GM12878 (cell line): ENCODE measurements around the gene C1QTNF9. TPM values are rescaled to one million over a fixed set of nuclear protein-coding genes. Genes with fewer than 3 reads are reported as not detected.

Source experiments
- BRCA1 ChIP-seq: IDR thresholded peaks from 2 replicates; pipeline ENCODE4 v1.6.1; 2011; ENCODE audit warnings: low read depth, low read length, improper control_type of control experiment
- EZH2 ChIP-seq: IDR thresholded peaks from 2 replicates; pipeline ENCODE4 v1.6.1; 2012; ENCODE audit warnings: low read depth, mild to moderate bottlenecking, control low read depth, inconsistent platforms, low read length, borderline replicate concordance; ENCODE audit not compliant: control insufficient read depth
- FOXM1 ChIP-seq: IDR thresholded peaks from 2 replicates; pipeline ENCODE4 v1.6.1; 2012; ENCODE audit warnings: low read depth, mild to moderate bottlenecking, inconsistent platforms, low read length, moderate library complexity
- HCFC1 ChIP-seq: fragments of 150-350 bp; IDR thresholded peaks from 2 replicates; pipeline ENCODE4 v1.6.1; 2014; ENCODE audit warnings: low read length
- JUNB ChIP-seq: IDR thresholded peaks from 2 replicates; pipeline ENCODE4 v1.6.1; 2016; ENCODE audit warnings: antibody characterized with exemption, mild to moderate bottlenecking
- KDM1A ChIP-seq: fragments of 200-600 bp; sonication (generic); IDR thresholded peaks from 2 replicates; pipeline ENCODE4 v1.6.1; 2016; ENCODE audit warnings: borderline replicate concordance
- KLF5 ChIP-seq: fragments of 450-650 bp; IDR thresholded peaks from 2 replicates; pipeline ENCODE4 v1.6.1; 2014; ENCODE audit warnings: mild to moderate bottlenecking; ENCODE audit not compliant: partially characterized antibody
- NBN ChIP-seq: fragments of 450-650 bp; IDR thresholded peaks from 2 replicates; pipeline ENCODE4 v1.6.1; 2016
- RUNX3 ChIP-seq: IDR thresholded peaks from 2 replicates; pipeline ENCODE4 v1.6.1; 2012; ENCODE audit warnings: low read length, inconsistent platforms
- SRF ChIP-seq, 2 experiments: IDR thresholded peaks; 2 replicates each; pipeline ENCODE4 v1.6.1; 2011; ENCODE audit warnings: low read depth in 2 of 2, low read length in 2 of 2, mild to moderate bottlenecking in 1 of 2, moderate library complexity in 1 of 2
- YBX1 ChIP-seq: fragments of 450-650 bp; IDR thresholded peaks from 2 replicates; pipeline ENCODE4 v1.6.1; 2016; ENCODE audit warnings: antibody characterized with exemption
- ZZZ3 ChIP-seq: IDR thresholded peaks from 2 replicates; pipeline ENCODE4 v1.6.1; 2011; ENCODE audit warnings: low read depth; ENCODE audit not compliant: control insufficient read depth, insufficient read length
- polyA plus RNA-seq, 11 experiments: library from polyadenylated mRNA; depleted of rRNA in 4 of 11; unstranded in 6 of 11; stranded (reverse) in 5 of 11; fragments of >200 nt; fragmentation: Nextera tagmentation in 4 of 11; fragmentation: Illumina TruSeq in 1 of 11; extraction: Ambion mirVana in 4 of 11; extraction: Trizol in 1 of 11; gene quantifications; 1 replicate in 1 of 11; 2 replicates in 10 of 11; pipeline versions ENCODE4 v1.2.1 to v1.2.3, GENCODE V29; 2011 to 2016; ENCODE audit warnings: inconsistent platforms in 2 of 11, missing spikeins in 2 of 11, low read depth in 1 of 11
- total RNA-seq, 4 experiments: library from RNA; depleted of rRNA in 3 of 4; stranded (reverse); fragments of >200 nt in 3 of 4; fragmentation: Illumina TruSeq in 1 of 4; extraction: Trizol in 1 of 4; gene quantifications; 2 replicates each; pipeline versions ENCODE4 v1.2.1 to v1.2.3, GENCODE V29; 2013 to 2021
- TF ChIP-seq, protein P1 (sequence below): fragments of 450-650 bp; IDR thresholded peaks from 2 replicates; pipeline ENCODE4 v1.6.1; 2016; ENCODE audit warnings: mild to moderate bottlenecking
- TF ChIP-seq, protein P2 (sequence below): IDR thresholded peaks from 2 replicates; pipeline ENCODE4 v1.6.1; 2012; ENCODE audit warnings: mild to moderate bottlenecking, low read depth, low read length
- TF ChIP-seq, protein P3 (sequence below): IDR thresholded peaks from 2 replicates; pipeline ENCODE4 v1.6.1; 2011; ENCODE audit warnings: mild to moderate bottlenecking, low read depth, low read length, moderate library complexity; ENCODE audit not compliant: insufficient replicate concordance
- TF ChIP-seq, protein P4 (sequence below): fragments of 450-650 bp; IDR thresholded peaks from 2 replicates; pipeline ENCODE4 v1.6.1; 2017; ENCODE audit warnings: mild to moderate bottlenecking, moderate library complexity

The C1QTNF9 gene
- total and polyA plus RNA-seq, 10 of the 15 experiments (the other 5 are each of a cell fraction or from before 2014, with no cell fraction given), result not detected

DNA sequence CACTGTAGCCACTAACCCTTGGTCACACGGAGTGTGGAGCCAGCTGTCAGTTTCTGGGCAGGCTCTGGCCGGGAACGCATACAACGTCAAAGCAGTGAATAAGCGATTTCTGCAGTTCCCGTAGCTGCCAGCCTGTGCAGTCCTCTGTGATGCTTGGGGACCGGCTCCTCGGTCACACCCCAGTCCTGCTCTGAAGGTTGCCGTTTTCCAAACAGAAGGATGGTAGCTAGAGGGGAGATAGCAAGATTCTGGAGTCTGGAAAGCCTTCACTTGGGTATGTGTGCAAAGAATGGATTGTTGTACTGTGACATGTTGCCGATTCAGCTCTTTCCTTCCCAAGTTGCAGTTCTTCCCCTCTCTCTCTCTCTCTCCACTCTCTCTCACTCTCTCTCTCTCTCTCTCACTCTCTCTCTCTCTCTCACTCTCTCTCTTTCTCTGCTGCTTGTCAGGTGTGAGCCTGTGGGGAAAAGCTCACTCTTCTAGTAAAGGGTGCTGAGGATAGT is 38.7 kb upstream of the C1QTNF9 start (continued):
- TF ChIP-seq, protein P1, sequence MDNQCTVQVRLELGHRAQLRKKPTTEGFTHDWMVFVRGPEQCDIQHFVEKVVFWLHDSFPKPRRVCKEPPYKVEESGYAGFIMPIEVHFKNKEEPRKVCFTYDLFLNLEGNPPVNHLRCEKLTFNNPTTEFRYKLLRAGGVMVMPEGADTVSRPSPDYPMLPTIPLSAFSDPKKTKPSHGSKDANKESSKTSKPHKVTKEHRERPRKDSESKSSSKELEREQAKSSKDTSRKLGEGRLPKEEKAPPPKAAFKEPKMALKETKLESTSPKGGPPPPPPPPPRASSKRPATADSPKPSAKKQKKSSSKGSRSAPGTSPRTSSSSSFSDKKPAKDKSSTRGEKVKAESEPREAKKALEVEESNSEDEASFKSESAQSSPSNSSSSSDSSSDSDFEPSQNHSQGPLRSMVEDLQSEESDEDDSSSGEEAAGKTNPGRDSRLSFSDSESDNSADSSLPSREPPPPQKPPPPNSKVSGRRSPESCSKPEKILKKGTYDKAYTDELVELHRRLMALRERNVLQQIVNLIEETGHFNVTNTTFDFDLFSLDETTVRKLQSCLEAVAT, result peak; percentile 63
- TF ChIP-seq ZZZ3, result peak; percentile 99
- no peak for TF ChIP-seq BRCA1
- TF ChIP-seq HCFC1, result no peak
- TF ChIP-seq, protein P2, sequence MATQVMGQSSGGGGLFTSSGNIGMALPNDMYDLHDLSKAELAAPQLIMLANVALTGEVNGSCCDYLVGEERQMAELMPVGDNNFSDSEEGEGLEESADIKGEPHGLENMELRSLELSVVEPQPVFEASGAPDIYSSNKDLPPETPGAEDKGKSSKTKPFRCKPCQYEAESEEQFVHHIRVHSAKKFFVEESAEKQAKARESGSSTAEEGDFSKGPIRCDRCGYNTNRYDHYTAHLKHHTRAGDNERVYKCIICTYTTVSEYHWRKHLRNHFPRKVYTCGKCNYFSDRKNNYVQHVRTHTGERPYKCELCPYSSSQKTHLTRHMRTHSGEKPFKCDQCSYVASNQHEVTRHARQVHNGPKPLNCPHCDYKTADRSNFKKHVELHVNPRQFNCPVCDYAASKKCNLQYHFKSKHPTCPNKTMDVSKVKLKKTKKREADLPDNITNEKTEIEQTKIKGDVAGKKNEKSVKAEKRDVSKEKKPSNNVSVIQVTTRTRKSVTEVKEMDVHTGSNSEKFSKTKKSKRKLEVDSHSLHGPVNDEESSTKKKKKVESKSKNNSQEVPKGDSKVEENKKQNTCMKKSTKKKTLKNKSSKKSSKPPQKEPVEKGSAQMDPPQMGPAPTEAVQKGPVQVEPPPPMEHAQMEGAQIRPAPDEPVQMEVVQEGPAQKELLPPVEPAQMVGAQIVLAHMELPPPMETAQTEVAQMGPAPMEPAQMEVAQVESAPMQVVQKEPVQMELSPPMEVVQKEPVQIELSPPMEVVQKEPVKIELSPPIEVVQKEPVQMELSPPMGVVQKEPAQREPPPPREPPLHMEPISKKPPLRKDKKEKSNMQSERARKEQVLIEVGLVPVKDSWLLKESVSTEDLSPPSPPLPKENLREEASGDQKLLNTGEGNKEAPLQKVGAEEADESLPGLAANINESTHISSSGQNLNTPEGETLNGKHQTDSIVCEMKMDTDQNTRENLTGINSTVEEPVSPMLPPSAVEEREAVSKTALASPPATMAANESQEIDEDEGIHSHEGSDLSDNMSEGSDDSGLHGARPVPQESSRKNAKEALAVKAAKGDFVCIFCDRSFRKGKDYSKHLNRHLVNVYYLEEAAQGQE, result no peak
- peak; percentile 44; the same call in 1 of the 2 replicates for TF ChIP-seq FOXM1
- peak; percentile 64; the same call in 1 of the 2 replicates for TF ChIP-seq YBX1
- TF ChIP-seq KDM1A, result no peak
- peak; percentile 59 for TF ChIP-seq RUNX3
- no peak for TF ChIP-seq EZH2
- TF ChIP-seq KLF5, result no peak
- no peak; the same call in 1 of the 2 replicates for TF ChIP-seq JUNB
- peak; percentile 94 for TF ChIP-seq NBN
- TF ChIP-seq, protein P3, sequence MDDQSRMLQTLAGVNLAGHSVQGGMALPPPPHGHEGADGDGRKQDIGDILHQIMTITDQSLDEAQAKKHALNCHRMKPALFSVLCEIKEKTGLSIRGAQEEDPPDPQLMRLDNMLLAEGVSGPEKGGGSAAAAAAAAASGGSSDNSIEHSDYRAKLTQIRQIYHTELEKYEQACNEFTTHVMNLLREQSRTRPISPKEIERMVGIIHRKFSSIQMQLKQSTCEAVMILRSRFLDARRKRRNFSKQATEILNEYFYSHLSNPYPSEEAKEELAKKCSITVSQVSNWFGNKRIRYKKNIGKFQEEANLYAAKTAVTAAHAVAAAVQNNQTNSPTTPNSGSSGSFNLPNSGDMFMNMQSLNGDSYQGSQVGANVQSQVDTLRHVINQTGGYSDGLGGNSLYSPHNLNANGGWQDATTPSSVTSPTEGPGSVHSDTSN, result no peak
- TF ChIP-seq, protein P4, sequence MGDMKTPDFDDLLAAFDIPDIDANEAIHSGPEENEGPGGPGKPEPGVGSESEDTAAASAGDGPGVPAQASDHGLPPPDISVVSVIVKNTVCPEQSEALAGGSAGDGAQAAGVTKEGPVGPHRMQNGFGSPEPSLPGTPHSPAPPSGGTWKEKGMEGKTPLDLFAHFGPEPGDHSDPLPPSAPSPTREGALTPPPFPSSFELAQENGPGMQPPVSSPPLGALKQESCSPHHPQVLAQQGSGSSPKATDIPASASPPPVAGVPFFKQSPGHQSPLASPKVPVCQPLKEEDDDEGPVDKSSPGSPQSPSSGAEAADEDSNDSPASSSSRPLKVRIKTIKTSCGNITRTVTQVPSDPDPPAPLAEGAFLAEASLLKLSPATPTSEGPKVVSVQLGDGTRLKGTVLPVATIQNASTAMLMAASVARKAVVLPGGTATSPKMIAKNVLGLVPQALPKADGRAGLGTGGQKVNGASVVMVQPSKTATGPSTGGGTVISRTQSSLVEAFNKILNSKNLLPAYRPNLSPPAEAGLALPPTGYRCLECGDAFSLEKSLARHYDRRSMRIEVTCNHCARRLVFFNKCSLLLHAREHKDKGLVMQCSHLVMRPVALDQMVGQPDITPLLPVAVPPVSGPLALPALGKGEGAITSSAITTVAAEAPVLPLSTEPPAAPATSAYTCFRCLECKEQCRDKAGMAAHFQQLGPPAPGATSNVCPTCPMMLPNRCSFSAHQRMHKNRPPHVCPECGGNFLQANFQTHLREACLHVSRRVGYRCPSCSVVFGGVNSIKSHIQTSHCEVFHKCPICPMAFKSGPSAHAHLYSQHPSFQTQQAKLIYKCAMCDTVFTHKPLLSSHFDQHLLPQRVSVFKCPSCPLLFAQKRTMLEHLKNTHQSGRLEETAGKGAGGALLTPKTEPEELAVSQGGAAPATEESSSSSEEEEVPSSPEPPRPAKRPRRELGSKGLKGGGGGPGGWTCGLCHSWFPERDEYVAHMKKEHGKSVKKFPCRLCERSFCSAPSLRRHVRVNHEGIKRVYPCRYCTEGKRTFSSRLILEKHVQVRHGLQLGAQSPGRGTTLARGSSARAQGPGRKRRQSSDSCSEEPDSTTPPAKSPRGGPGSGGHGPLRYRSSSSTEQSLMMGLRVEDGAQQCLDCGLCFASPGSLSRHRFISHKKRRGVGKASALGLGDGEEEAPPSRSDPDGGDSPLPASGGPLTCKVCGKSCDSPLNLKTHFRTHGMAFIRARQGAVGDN, result peak; percentile 19; the same call in 1 of the 2 replicates
- no peak for TF ChIP-seq SRF (IDR thresholded peaks at IDR 0.05; ENCODE audit: low read depth in 2 of 2, low read length in 2 of 2)
